Measurements from ENCODE around the gene POLD4. TPM values are rescaled to one million over a fixed set of nuclear protein-coding genes. Genes with fewer than 3 reads are reported as not detected.

POLD4 gene
- total and polyA plus RNA-seq, 7 donors, result 31.8 to 89.8 (median 72.6) TPM

GRCh38 chr11:67316882-67317204 is 36.5 kb downstream of the POLD4 start:
- no peaks in the 10 kb centered on the region for H3K9me3 ChIP-seq
- no peak for DNase-seq
- peak overlapping the region; percentile 97 for H3K4me3 ChIP-seq
- TF ChIP-seq CTCF (IDR thresholded peaks at IDR 0.05), result no peak
- intact Hi-C loops (cut with DNase I), result loop anchor here (1.0 to 2.0 kb wide), 2 partner anchors 50 to 51 kb away; partner anchors contain the start of gene GRK2 (in 2 of the 2)
- peaks cover 0 to 6% of the 10 kb centered on the region in 2 donors for H3K36me3 ChIP-seq (ENCODE audit: insufficient read depth in 1 of 2, low read depth in 1 of 2)
- ATAC-seq, result peak in 2 of 4 donors; percentile 1
- peak overlapping the region; percentile 86 for H3K27ac ChIP-seq
- H3K4me1 ChIP-seq, result peaks cover 16% of the 10 kb centered on the region
- H3K27me3 ChIP-seq (ENCODE audit: insufficient read depth in 3 of 3, low read length in 2 of 3), result no peaks in the 10 kb centered on the region
- 0 to 2% (median 1%) methylated on average over 10 of the region's 10 CpGs for WGBS, 3 donors

GRCh38 chr11:67315325-67315909 is 37.9 kb downstream of the POLD4 start:
- Histone ChIP-seq H3K4me1 (peaks cover 15% of the 10 kb centered on the region), H3K36me3 (ENCODE audit: insufficient read depth in 1 of 2, low read depth in 1 of 2) (peaks cover 0 to 9% of the 10 kb centered on the region in 2 donors), H3K27me3 (ENCODE audit: insufficient read depth in 3 of 3, low read length in 2 of 3) (no peaks in the 10 kb centered on the region), H3K4me3 (no peak overlapping the region), H3K9me3 (no peaks in the 10 kb centered on the region), H3K27ac (no peak overlapping the region)
- no peak for TF ChIP-seq CTCF (IDR thresholded peaks at IDR 0.05)
- WGBS, 3 donors, result 82 to 86% (median 83%) methylated on average over 9 of the region's 9 CpGs
- no peak for DNase-seq
- no peak for ATAC-seq
- intact Hi-C loops (cut with DNase I), result no loop called here

GRCh38 chr11:67314218-67314617 is 39.1 kb downstream of the POLD4 start:
- Histone ChIP-seq H3K27ac (no peak overlapping the region), H3K27me3 (ENCODE audit: insufficient read depth in 3 of 3, low read length in 2 of 3) (no peaks in the 10 kb centered on the region), H3K9me3 (no peaks in the 10 kb centered on the region), H3K4me1 (peaks cover 10% of the 10 kb centered on the region), H3K36me3 (ENCODE audit: insufficient read depth in 1 of 2, low read depth in 1 of 2) (peaks cover 0 to 21% of the 10 kb centered on the region in 2 donors), H3K4me3 (no peak overlapping the region)
- TF ChIP-seq CTCF (IDR thresholded peaks at IDR 0.05), result no peak
- DNase-seq (no peak), ATAC-seq (no peak)
- intact Hi-C loops (cut with DNase I), result no loop called here
- WGBS, 3 donors, result 72 to 90% (median 82%) methylated on average over 2 of the region's 2 CpGs

- no peaks in the 10 kb centered on the region for H3K9me3 ChIP-seq
- peaks cover 0 to 31% of the 10 kb centered on the region in 2 donors for H3K36me3 ChIP-seq (ENCODE audit: insufficient read depth in 1 of 2, low read depth in 1 of 2)
- no peak for TF ChIP-seq CTCF (IDR thresholded peaks at IDR 0.05)
- DNase-seq, result no peak
- H3K27ac ChIP-seq, result no peak overlapping the region
- WGBS, 3 donors, result 83 to 90% (median 87%) methylated on average over 11 of the region's 11 CpGs
- no peaks in the 10 kb centered on the region for H3K27me3 ChIP-seq (ENCODE audit: insufficient read depth in 3 of 3, low read length in 2 of 3)
- H3K4me1 ChIP-seq, result peaks cover under 1% of the 10 kb centered on the region
- ATAC-seq, result no peak
- intact Hi-C loops (cut with DNase I), result no loop called here
- no peak overlapping the region for H3K4me3 ChIP-seq
Measured at GRCh38 chr11:67313125-67313890, 40.0 kb downstream of the POLD4 start.
